OCI-LY3 (cell line): Measurements from ENCODE around the gene PLA2G4F.
A peak's percentile ranks its signal among the peaks of the same experiment; 100 is the strongest.

Experiments used
- CTCF ChIP-seq: fragments of 200-600, 300-600 bp; sonication (generic); IDR thresholded peaks from 2 replicates; pipeline ENCODE4 v1.5.1; 2014; ENCODE audit warnings: antibody characterized with exemption, low read length, low read depth
- EZH2phosphoT487 ChIP-seq: fragments of 200-600 bp; shearing (Covaris generic); IDR thresholded peaks from 2 replicates; pipeline ENCODE4 v1.6.1; 2018; ENCODE audit warnings: antibody characterized with exemption, mixed run types, low read depth

GRCh38 chr15:42133886-42134502 is 22.4 kb downstream of the PLA2G4F start:
- TF ChIP-seq CTCF (peak; percentile 88), EZH2phosphoT487 (no peak)
